SU-DHL-6 (cell line): ENCODE results near the gene URI1.
A peak's percentile ranks its signal among the peaks of the same experiment; 100 is the strongest.

Source experiments
- H2AFZ ChIP-seq: fragments of 200-600 bp; sonication (generic); 2 replicates; pipeline ENCODE4 v1.6.1; 2014; ENCODE audit warnings: low read depth, mild to moderate bottlenecking, moderate library complexity, mixed read lengths, antibody characterized with exemption, low read length; ENCODE audit not compliant: severe bottlenecking
- H3F3A ChIP-seq: fragments of 200-600 bp; shearing (Covaris generic); 2 replicates; pipeline ENCODE4 v1.6.0; 2016; ENCODE audit warnings: antibody characterized with exemption, mild to moderate bottlenecking; ENCODE audit not compliant: insufficient read depth
- H3K27ac ChIP-seq: fragments of 200-600 bp; sonication (generic); 2 replicates; pipeline ENCODE4 v1.5.1; 2016; ENCODE audit warnings: low read depth, mild to moderate bottlenecking, low read length, moderate library complexity, mixed read lengths
- H3K27me3 ChIP-seq: fragments of 200-600 bp; sonication (generic), shearing (Covaris generic); 2 replicates; pipeline ENCODE4 v1.6.0; 2014; ENCODE audit warnings: mild to moderate bottlenecking, low read length
- H3K36me3 ChIP-seq: fragments of 200-600 bp; sonication (generic); 2 replicates; pipeline ENCODE4 v1.6.1; 2014; ENCODE audit warnings: mild to moderate bottlenecking, low read length, mixed read lengths
- H3K4me2 ChIP-seq: fragments of 300-600, 200-600 bp; shearing (Covaris generic), sonication (generic); 2 replicates; pipeline ENCODE4 v1.6.0; 2014; ENCODE audit warnings: low read length, low read depth, mild to moderate bottlenecking; ENCODE audit not compliant: poor library complexity, severe bottlenecking
- H3K4me3 ChIP-seq: fragments of 200-600 bp; sonication (generic); 2 replicates; pipeline ENCODE4 v1.5.1; 2014; ENCODE audit warnings: antibody characterized with exemption, low read length, mild to moderate bottlenecking, mixed read lengths; ENCODE audit not compliant: insufficient read depth, poor library complexity, severe bottlenecking
- H3K79me2 ChIP-seq: fragments of 200-600 bp; sonication (generic); 2 replicates; pipeline ENCODE4 v1.6.1; 2014; ENCODE audit warnings: mild to moderate bottlenecking, low read length, moderate library complexity; ENCODE audit not compliant: insufficient read depth
- H3K9ac ChIP-seq: fragments of 200-600 bp; sonication (generic); 2 replicates; pipeline ENCODE4 v1.7.0; 2014; ENCODE audit warnings: mild to moderate bottlenecking, low read length
- H3K9me2 ChIP-seq: fragments of 200-600 bp; sonication (generic); replicated peaks from 2 replicates; pipeline ENCODE4 v1.6.1; 2014; ENCODE audit warnings: low read length; ENCODE audit not compliant: insufficient read depth
- H3K9me3 ChIP-seq: fragments of 200-600 bp; sonication (generic); 2 replicates; pipeline ENCODE4 v1.6.1; 2014; ENCODE audit warnings: low read length, mixed read lengths; ENCODE audit not compliant: insufficient read depth
- H4K20me1 ChIP-seq: fragments of 200-600 bp; sonication (generic); 2 replicates; pipeline ENCODE4 v1.6.1; 2014; ENCODE audit warnings: low read depth, mild to moderate bottlenecking, antibody characterized with exemption, low read length, moderate library complexity, mixed read lengths
- CTCF ChIP-seq: fragments of 200-600 bp; sonication (generic); IDR thresholded peaks from one replicate; pipeline ENCODE4 v1.5.1; 2017; ENCODE audit warnings: antibody characterized with exemption, mild to moderate bottlenecking, low read length, moderate library complexity; ENCODE audit not compliant: insufficient read depth, poor library complexity, severe bottlenecking
- EZH2phosphoT487 ChIP-seq: fragments of 200-600 bp; sonication (generic), shearing (Covaris generic); conservative IDR thresholded peaks from 2 replicates; pipeline ENCODE4 v1.6.1; 2018; ENCODE audit warnings: mild to moderate bottlenecking, antibody characterized with exemption, low read length, moderate library complexity, mixed read lengths

The URI1 gene

GRCh38 chr19:30044273-30045248, 102.5 kb downstream of the URI1 start:
- Histone ChIP-seq H3K79me2 (no peaks in the 10 kb centered on the region), H3K27me3 (no peaks in the 10 kb centered on the region), H3K4me3 (no peak overlapping the region), H3K27ac (no peak overlapping the region), H2AFZ (no peak overlapping the region), H3K36me3 (peaks cover 9% of the 10 kb centered on the region; the same call in 1 of the 2 replicates), H3K9ac (no peak overlapping the region), H3K4me2 (no peak overlapping the region), H3F3A (no peaks in the 10 kb centered on the region), H3K9me3 (no peaks in the 10 kb centered on the region), H4K20me1 (no peaks in the 10 kb centered on the region), H3K9me2 (no peaks in the 10 kb centered on the region)
- TF ChIP-seq EZH2phosphoT487: no peak

- no peak overlapping the region for H3K9ac ChIP-seq
- TF ChIP-seq EZH2phosphoT487 (no peak), CTCF (peak; percentile 32)
- no peaks in the 10 kb centered on the region for H4K20me1 ChIP-seq
- no peak overlapping the region for H3K4me3 ChIP-seq
- no peak overlapping the region for H2AFZ ChIP-seq
- no peaks in the 10 kb centered on the region for H3K9me2 ChIP-seq
- H3K9me3 ChIP-seq: no peaks in the 10 kb centered on the region
- no peaks in the 10 kb centered on the region for H3F3A ChIP-seq
- H3K27me3 ChIP-seq: no peaks in the 10 kb centered on the region
- no peak overlapping the region for H3K4me2 ChIP-seq
- no peaks in the 10 kb centered on the region for H3K36me3 ChIP-seq
- H3K79me2 ChIP-seq: no peaks in the 10 kb centered on the region
- H3K27ac ChIP-seq: no peak overlapping the region
Observed at GRCh38 chr19:30046522-30046921, 104.5 kb downstream of the URI1 start.

GRCh38 chr19:30047432-30047831, 105.4 kb downstream of the URI1 start:
- TF ChIP-seq EZH2phosphoT487 (no peak), CTCF (no peak)
- no peak overlapping the region for H3K4me2 ChIP-seq
- no peaks in the 10 kb centered on the region for H3K79me2 ChIP-seq
- no peaks in the 10 kb centered on the region for H3K27me3 ChIP-seq
- H3K9me3 ChIP-seq: no peaks in the 10 kb centered on the region
- no peak overlapping the region for H3K9ac ChIP-seq
- H3F3A ChIP-seq: no peaks in the 10 kb centered on the region
- H3K9me2 ChIP-seq: no peaks in the 10 kb centered on the region
- H3K36me3 ChIP-seq: no peaks in the 10 kb centered on the region
- H2AFZ ChIP-seq: no peak overlapping the region
- no peaks in the 10 kb centered on the region for H4K20me1 ChIP-seq
- no peak overlapping the region for H3K4me3 ChIP-seq
- no peak overlapping the region for H3K27ac ChIP-seq

- no peaks in the 10 kb centered on the region for H3K79me2 ChIP-seq
- no peaks in the 10 kb centered on the region for H3K9me2 ChIP-seq
- H4K20me1 ChIP-seq: no peaks in the 10 kb centered on the region
- no peaks in the 10 kb centered on the region for H3K36me3 ChIP-seq
- H3K4me2 ChIP-seq: no peak overlapping the region
- no peaks in the 10 kb centered on the region for H3K27me3 ChIP-seq
- no peaks in the 10 kb centered on the region for H3F3A ChIP-seq
- no peak overlapping the region for H2AFZ ChIP-seq
- H3K9me3 ChIP-seq: no peaks in the 10 kb centered on the region
- TF ChIP-seq EZH2phosphoT487: no peak
- TF ChIP-seq CTCF: no peak
- H3K27ac ChIP-seq: no peak overlapping the region
- no peak overlapping the region for H3K9ac ChIP-seq
- no peak overlapping the region for H3K4me3 ChIP-seq
Observed at GRCh38 chr19:30049226-30049625, 107.2 kb downstream of the URI1 start.
